Mesothelial cell of epicardium (in vitro differentiated cells): Measurements from ENCODE around the gene CLEC4F. TPM values are rescaled to one million over a fixed set of nuclear protein-coding genes. Genes with fewer than 3 reads are reported as not detected.

Source experiments
- total RNA-seq: library from RNA; stranded (reverse); gene quantifications from 3 replicates; pipeline ENCODE4 v1.2.1, GENCODE V29; 2021

CLEC4F gene
- total RNA-seq, 1 donor from 2014 or later = not detected

Other genes with a start within 250 kb of the CLEC4F start
- 1.3 to 2.0 TPM (median 1.3 TPM) in 3 replicates for gene ADD2, start 52.4 kb downstream of the CLEC4F start, total RNA-seq
- gene FIGLA, start 30.0 kb downstream of the CLEC4F start, total RNA-seq = not detected in 3 replicates
- not detected in 3 replicates for gene CD207, start 15.2 kb upstream of the CLEC4F start, total RNA-seq
- 0.22 to 0.34 TPM (median 0.27 TPM) in 3 replicates for gene VAX2, start 80.0 kb upstream of the CLEC4F start, total RNA-seq
- gene ATP6V1B1, start 115.3 kb upstream of the CLEC4F start, total RNA-seq = 0.44 to 0.66 TPM in 2 of 3 replicates, not detected in the other
- 3.6 to 4.9 TPM (median 4.0 TPM) in 3 replicates for gene ANKRD53, start 158.0 kb upstream of the CLEC4F start, total RNA-seq
- 33.0 to 34.1 TPM (median 33.8 TPM) in 3 replicates for gene TEX261, start 174.3 kb upstream of the CLEC4F start, total RNA-seq
- 90.5 to 98.4 TPM (median 96.2 TPM) in 3 replicates for gene NAGK, start 248.0 kb upstream of the CLEC4F start, total RNA-seq